Measurements from ENCODE around the gene AKR1C2.
"Not testable (repeated sequence)": the region's sequence is repeated elsewhere in the genome, so short reads cannot be mapped to it uniquely, and the experiment has no call there.

AKR1C2 gene

GRCh38 chr10:4943821-4944220, 59.8 kb downstream of the AKR1C2 start:
- Histone ChIP-seq H3K9me3 (ENCODE audit: control insufficient read depth, insufficient read depth, low read length) (no peaks in the 10 kb centered on the region), H3K9ac (ENCODE audit: low read depth, low read length) (no peak overlapping the region), H3K36me3 (ENCODE audit: insufficient read depth, low read length) (no peaks in the 10 kb centered on the region), H3K4me1 (ENCODE audit: insufficient read depth, low read length) (peaks cover 14% of the 10 kb centered on the region; the same call in 1 of the 2 replicates)

GRCh38 chr10:4943416-4943815, 60.2 kb downstream of the AKR1C2 start:
- H3K9me3 ChIP-seq (ENCODE audit: control insufficient read depth, insufficient read depth, low read length); H3K9ac ChIP-seq (ENCODE audit: low read depth, low read length); H3K36me3 ChIP-seq (ENCODE audit: insufficient read depth, low read length): not testable (repeated sequence)
- peaks cover 14% of the 10 kb centered on the region; the same call in 1 of the 2 replicates for H3K4me1 ChIP-seq (ENCODE audit: insufficient read depth, low read length)

- not testable (repeated sequence) for H3K9me3 ChIP-seq (ENCODE audit: control insufficient read depth, insufficient read depth, low read length); H3K9ac ChIP-seq (ENCODE audit: low read depth, low read length); H3K36me3 ChIP-seq (ENCODE audit: insufficient read depth, low read length)
- peaks cover 14% of the 10 kb centered on the region; the same call in 1 of the 2 replicates for H3K4me1 ChIP-seq (ENCODE audit: insufficient read depth, low read length)
Observed at GRCh38 chr10:4942931-4943330, 60.7 kb downstream of the AKR1C2 start.

GRCh38 chr10:4941540-4942330, 61.9 kb downstream of the AKR1C2 start:
- Histone ChIP-seq H3K36me3 (ENCODE audit: insufficient read depth, low read length) (no peaks in the 10 kb centered on the region), H3K4me1 (ENCODE audit: insufficient read depth, low read length) (peaks cover 14% of the 10 kb centered on the region; the same call in 1 of the 2 replicates), H3K9me3 (ENCODE audit: control insufficient read depth, insufficient read depth, low read length) (no peaks in the 10 kb centered on the region), H3K9ac (ENCODE audit: low read depth, low read length) (no peak overlapping the region)

- not testable (repeated sequence) for H3K36me3 ChIP-seq (ENCODE audit: insufficient read depth, low read length); H3K9me3 ChIP-seq (ENCODE audit: control insufficient read depth, insufficient read depth, low read length); H3K9ac ChIP-seq (ENCODE audit: low read depth, low read length)
- H3K4me1 ChIP-seq (ENCODE audit: insufficient read depth, low read length) = 0 out of 2 replicates have a peak, but pooled peaks cover 14% of the 10 kb centered on the region
Observed at GRCh38 chr10:4940909-4941308, 62.7 kb downstream of the AKR1C2 start.

GRCh38 chr10:4940073-4940428, 63.6 kb downstream of the AKR1C2 start:
- not testable (repeated sequence) for H3K36me3 ChIP-seq (ENCODE audit: insufficient read depth, low read length); H3K9ac ChIP-seq (ENCODE audit: low read depth, low read length); H3K9me3 ChIP-seq (ENCODE audit: control insufficient read depth, insufficient read depth, low read length)
- 0 out of 2 replicates have a peak, but pooled peaks cover 11% of the 10 kb centered on the region for H3K4me1 ChIP-seq (ENCODE audit: insufficient read depth, low read length)

- Histone ChIP-seq H3K36me3 (ENCODE audit: insufficient read depth, low read length) (no peaks in the 10 kb centered on the region), H3K4me1 (ENCODE audit: insufficient read depth, low read length) (0 out of 2 replicates have a peak, but pooled peaks cover 5% of the 10 kb centered on the region), H3K9ac (ENCODE audit: low read depth, low read length) (no peak overlapping the region), H3K9me3 (ENCODE audit: control insufficient read depth, insufficient read depth, low read length) (no peaks in the 10 kb centered on the region)
Observed at GRCh38 chr10:4939224-4940072, 64.2 kb downstream of the AKR1C2 start.
